K562 (cell line): ENCODE data around the gene DENND2A. TPM values are rescaled to one million over a fixed set of nuclear protein-coding genes. Genes with fewer than 3 reads are reported as not detected.
A peak's percentile ranks its signal among the peaks of the same experiment; 100 is the strongest.

ENCODE experiments used
- ASH1L ChIP-seq: fragments of 450-650 bp; IDR thresholded peaks from 2 replicates; pipeline ENCODE4 v1.6.1; 2018; ENCODE audit warnings: borderline replicate concordance, mild to moderate bottlenecking, low read depth; ENCODE audit not compliant: partially characterized antibody
- CREBBP ChIP-seq: IDR thresholded peaks from one replicate; pipeline ENCODE4 v1.6.1; 2012; ENCODE audit warnings: low read depth, mild to moderate bottlenecking, control low read depth, inconsistent platforms, low read length
- CTBP1 ChIP-seq: fragments of 450-650 bp; IDR thresholded peaks from 2 replicates; pipeline ENCODE4 v1.6.1; 2016; ENCODE audit warnings: borderline replicate concordance
- EGR1 ChIP-seq: fragments of 450-650 bp; conservative IDR thresholded peaks from 2 replicates; pipeline ENCODE4 v1.6.1; 2017; ENCODE audit warnings: mild to moderate bottlenecking
- EHMT2 ChIP-seq: fragments of 450-650 bp; IDR thresholded peaks from 2 replicates; pipeline ENCODE4 v1.6.1; 2018; ENCODE audit warnings: antibody characterized with exemption
- ETS2 ChIP-seq: IDR thresholded peaks from 2 replicates; pipeline ENCODE4 v1.6.1; 2016; ENCODE audit warnings: borderline replicate concordance, missing genetic modification characterization, mild to moderate bottlenecking, moderate library complexity, missing compliant biosample characterization; ENCODE audit not compliant: poor library complexity, severe bottlenecking
- EWSR1 ChIP-seq: fragments of 450-650 bp; IDR thresholded peaks from 2 replicates; pipeline ENCODE4 v1.6.1; 2018; ENCODE audit warnings: borderline replicate concordance, mild to moderate bottlenecking, low read depth, moderate library complexity; ENCODE audit not compliant: partially characterized antibody
- HLTF ChIP-seq: fragments of 450-650 bp; IDR thresholded peaks from 2 replicates; pipeline ENCODE4 v1.6.1; 2016
- HNRNPL ChIP-seq: fragments of 200-400 bp; formaldehyde crosslinking; IDR thresholded peaks from 2 replicates; pipeline ENCODE4 v1.6.1; 2017; ENCODE audit warnings: low read depth, mild to moderate bottlenecking, low read length
- IFI16 ChIP-seq: fragments of 250-450 bp; sonication (Bioruptor Pico); IDR thresholded peaks from 2 replicates; pipeline ENCODE4 v2.1.2; 2022; ENCODE audit warnings: mild to moderate bottlenecking, inconsistent platforms
- JUN ChIP-seq, 2 experiments: sonication (generic) in 1 of 2; formaldehyde crosslinking in 1 of 2; IDR thresholded peaks; 2 replicates each; pipeline versions ENCODE4 v1.6.1 to v1.8.0; 2012 to 2022; ENCODE audit warnings: borderline replicate concordance in 2 of 2, mild to moderate bottlenecking in 2 of 2, improper control_type of control experiment in 1 of 2, low read depth in 1 of 2, low read length in 1 of 2, missing genetic modification reagents in 1 of 2
- KLF6 ChIP-seq: fragments of 250-450 bp; sonication (Bioruptor Pico); IDR thresholded peaks from 2 replicates; pipeline ENCODE4 v1.4.0; 2020; ENCODE audit warnings: mild to moderate bottlenecking, moderate library complexity, borderline replicate concordance
- NFE2 ChIP-seq: IDR thresholded peaks from 2 replicates; pipeline ENCODE4 v1.6.1; 2014; ENCODE audit warnings: antibody characterized with exemption, low read depth
- NR2F6 ChIP-seq: fragments of 450-650 bp; formaldehyde crosslinking; IDR thresholded peaks from 2 replicates; pipeline ENCODE4 v1.4.0; 2020; ENCODE audit warnings: mild to moderate bottlenecking
- NRF1 ChIP-seq, 2 experiments: fragments of 450-650 bp; IDR thresholded peaks in 1 of 2; conservative IDR thresholded peaks in 1 of 2; 2 replicates each; pipeline ENCODE4 v1.6.1; 2014; ENCODE audit warnings: mild to moderate bottlenecking in 2 of 2
- RBM39 ChIP-seq: fragments of 200-400 bp; formaldehyde crosslinking; optimal IDR thresholded peaks from 2 replicates; pipeline ENCODE3; 2018; ENCODE audit warnings: low read depth, low read length
- SETDB1 ChIP-seq: IDR thresholded peaks from one replicate; pipeline ENCODE4 v1.6.1; 2012; ENCODE audit warnings: low read length, control low read depth, inconsistent platforms
- SRSF7 ChIP-seq: fragments of 200-400 bp; formaldehyde crosslinking; optimal IDR thresholded peaks from 2 replicates; pipeline ENCODE3; 2017; ENCODE audit warnings: mild to moderate bottlenecking, low read depth, low read length
- TAF1 ChIP-seq: IDR thresholded peaks from 2 replicates; pipeline ENCODE4 v1.6.1; 2011; ENCODE audit warnings: mild to moderate bottlenecking, low read length, moderate library complexity; ENCODE audit not compliant: insufficient read depth, control insufficient read depth, severe bottlenecking; ENCODE audit errors: extremely low read depth
- TCF7 ChIP-seq: sonication (generic); IDR thresholded peaks from 2 replicates; pipeline ENCODE4 v1.6.1; 2016; ENCODE audit warnings: antibody characterized with exemption, borderline replicate concordance
- TEAD4 ChIP-seq, 2 experiments: sonication (generic) in 1 of 2; formaldehyde crosslinking in 1 of 2; IDR thresholded peaks; 2 replicates each; pipeline versions ENCODE4 v1.6.1 to v1.8.0; 2012 to 2022; ENCODE audit warnings: borderline replicate concordance in 1 of 2, inconsistent platforms in 1 of 2, low read length in 1 of 2, mild to moderate bottlenecking in 1 of 2, missing genetic modification reagents in 1 of 2
- XRCC4 ChIP-seq: IDR thresholded peaks from one replicate; pipeline ENCODE4 v1.6.1; 2011; ENCODE audit not compliant: insufficient read depth, insufficient read length; ENCODE audit errors: extremely low read depth
- YY1 ChIP-seq, 3 experiments: IDR thresholded peaks; 2 replicates each; pipeline ENCODE4 v1.6.1; 2011; ENCODE audit warnings: low read length in 2 of 3, mild to moderate bottlenecking in 2 of 3, moderate library complexity in 2 of 3, borderline replicate concordance in 1 of 3, control low read depth in 1 of 3, low read depth in 1 of 3; ENCODE audit not compliant: insufficient read depth in 3 of 3, insufficient replicate concordance in 2 of 3, control insufficient read depth in 1 of 3, insufficient read length in 1 of 3; ENCODE audit errors: extremely low read depth in 1 of 3
- ZBTB17 ChIP-seq: fragments of 450-650 bp; formaldehyde crosslinking; IDR thresholded peaks from 2 replicates; pipeline ENCODE4 v1.4.0; 2020; ENCODE audit warnings: mild to moderate bottlenecking
- ZFP1 ChIP-seq: fragments of 450-650 bp; formaldehyde crosslinking; IDR thresholded peaks from 2 replicates; pipeline ENCODE4 v1.4.0; 2020; ENCODE audit warnings: mild to moderate bottlenecking, mixed read lengths
- ZNF551 ChIP-seq: fragments of 250-450 bp; sonication (Bioruptor Pico); IDR thresholded peaks from 2 replicates; pipeline ENCODE4 v1.5.0; 2021; ENCODE audit warnings: mild to moderate bottlenecking, moderate library complexity
- ZNF586 ChIP-seq: fragments of 450-650 bp; formaldehyde crosslinking; conservative IDR thresholded peaks from 2 replicates; pipeline ENCODE4 v1.4.0; 2020; ENCODE audit warnings: mild to moderate bottlenecking, moderate library complexity
- polyA plus RNA-seq, 8 experiments: library from polyadenylated mRNA; depleted of rRNA in 4 of 8; stranded (reverse) in 5 of 8; unstranded in 3 of 8; fragments of >200 nt; fragmentation: Nextera tagmentation in 2 of 8; fragmentation: Illumina TruSeq in 1 of 8; extraction: Ambion mirVana in 2 of 8; extraction: Trizol in 1 of 8; gene quantifications; 2 replicates each; pipeline versions ENCODE4 v1.2.1 to v1.2.3, GENCODE V29; 2011 to 2014; ENCODE audit warnings: inconsistent platforms in 1 of 8, missing spikeins in 1 of 8
- total RNA-seq, 7 experiments: library from RNA; depleted of rRNA in 6 of 7; stranded (reverse); fragments of >200 nt in 6 of 7; fragmentation: Illumina TruSeq in 2 of 7; extraction: Trizol in 2 of 7; gene quantifications; 2 replicates each; pipeline versions ENCODE4 v1.2.1 to v1.2.3, GENCODE V29; 2011 to 2021; ENCODE audit warnings: low replicate concordance in 1 of 7
- TF ChIP-seq, protein P1 (sequence below): fragments of 250-450 bp; sonication (Bioruptor Pico); IDR thresholded peaks from 2 replicates; pipeline ENCODE4 v1.4.0; 2020; ENCODE audit warnings: mild to moderate bottlenecking, moderate library complexity

Gene DENND2A
- total and polyA plus RNA-seq, 9 of the 15 experiments (the other 6 are each of a cell fraction or from before 2014, with no cell fraction given): not detected

DNA sequence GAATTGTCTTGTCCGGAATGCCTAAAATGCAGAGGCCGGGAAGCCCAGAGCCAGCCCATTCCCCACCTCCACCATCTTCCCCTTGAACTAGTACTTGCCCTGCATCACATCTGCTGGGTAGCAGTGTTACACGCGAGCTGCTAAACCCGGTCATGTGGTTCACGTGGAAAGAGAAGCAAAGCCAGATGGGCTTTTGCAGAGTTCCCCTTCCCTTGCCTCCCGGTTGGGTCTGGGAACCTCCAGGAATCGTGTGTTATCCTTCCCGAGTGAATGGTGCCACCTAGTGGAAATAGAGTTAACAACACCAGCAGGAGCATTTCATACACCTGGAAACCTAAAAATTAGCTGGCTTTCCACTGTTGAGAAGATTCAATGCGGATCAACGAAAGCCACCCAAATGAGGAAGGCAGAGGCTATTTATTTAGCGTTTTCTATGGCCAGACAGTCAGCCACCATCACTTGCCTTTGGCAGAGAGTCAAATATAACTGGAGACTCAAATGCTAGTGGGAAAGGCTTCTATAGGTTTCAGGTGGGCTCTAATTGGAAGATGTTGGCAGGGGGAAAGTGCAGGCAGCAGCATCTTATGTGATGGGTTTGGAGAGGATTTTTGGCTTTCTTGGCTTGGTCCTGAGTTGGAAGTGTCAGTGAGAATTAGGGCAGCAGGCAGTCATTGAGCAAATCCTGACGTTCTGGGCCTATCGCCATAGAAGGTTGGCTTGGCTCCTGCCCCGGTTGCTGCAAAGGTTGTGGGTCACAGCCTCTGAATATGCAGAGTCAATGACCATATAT, 12.9 kb upstream of the DENND2A start (continued):
- TF ChIP-seq, protein P1, sequence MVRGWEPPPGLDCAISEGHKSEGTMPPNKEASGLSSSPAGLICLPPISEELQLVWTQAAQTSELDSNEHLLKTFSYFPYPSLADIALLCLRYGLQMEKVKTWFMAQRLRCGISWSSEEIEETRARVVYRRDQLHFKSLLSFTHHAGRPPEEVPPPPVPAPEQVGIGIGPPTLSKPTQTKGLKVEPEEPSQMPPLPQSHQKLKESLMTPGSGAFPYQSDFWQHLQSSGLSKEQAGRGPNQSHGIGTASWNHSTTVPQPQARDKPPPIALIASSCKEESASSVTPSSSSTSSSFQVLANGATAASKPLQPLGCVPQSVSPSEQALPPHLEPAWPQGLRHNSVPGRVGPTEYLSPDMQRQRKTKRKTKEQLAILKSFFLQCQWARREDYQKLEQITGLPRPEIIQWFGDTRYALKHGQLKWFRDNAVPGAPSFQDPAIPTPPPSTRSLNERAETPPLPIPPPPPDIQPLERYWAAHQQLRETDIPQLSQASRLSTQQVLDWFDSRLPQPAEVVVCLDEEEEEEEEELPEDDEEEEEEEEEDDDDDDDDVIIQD (CRISPR knock-in tag): no peak
- TF ChIP-seq NRF1 (conservative IDR thresholded peaks at IDR 0.05 in 1 of 2, IDR thresholded peaks at IDR 0.05 in 1 of 2) (no peak), ZFP1 (CRISPR knock-in tag) (no peak), ZBTB17 (CRISPR knock-in tag) (0 out of 2 replicates have a peak, but pooled peaks have one; percentile 7), IFI16 (no peak), XRCC4 (no peak), EHMT2 (no peak), HNRNPL (no peak), SRSF7 (no peak), EGR1 (no peak), KLF6 (CRISPR knock-in tag) (no peak), SETDB1 (no peak), ZNF586 (CRISPR knock-in tag) (no peak), JUN (IDR thresholded peaks at IDR 0.05; ENCODE audit: borderline replicate concordance, low read depth, low read length) (no peak), JUN (CRISPR knock-in tag; IDR thresholded peaks at IDR 0.05; ENCODE audit: borderline replicate concordance) (no peak), NR2F6 (CRISPR knock-in tag) (no peak), ASH1L (no peak), HLTF (no peak), TAF1 (no peak), RBM39 (peak; percentile 91), CTBP1 (peak; percentile 58; the same call in 1 of the 2 replicates), CREBBP (no peak), YY1 (IDR thresholded peaks at IDR 0.05; ENCODE audit: borderline replicate concordance in 1 of 3, control insufficient read depth in 1 of 3, extremely low read depth in 1 of 3, insufficient read depth in 3 of 3, insufficient read length in 1 of 3, insufficient replicate concordance in 2 of 3, low read depth in 1 of 3, low read length in 2 of 3) (no peak), TCF7 (no peak), EWSR1 (no peak), ZNF551 (CRISPR knock-in tag) (no peak), ETS2 (tag) (no peak), NFE2 (no peak), TEAD4 (IDR thresholded peaks at IDR 0.05; ENCODE audit: low read length) (peak; percentile 44; the same call in 1 of the 2 replicates), TEAD4 (CRISPR knock-in tag; IDR thresholded peaks at IDR 0.05; ENCODE audit: borderline replicate concordance) (no peak; the same call in 1 of the 2 replicates)
